G401 (cell line): ENCODE results near the gene FBXL13. TPM values are rescaled to one million over a fixed set of nuclear protein-coding genes. Genes with fewer than 3 reads are reported as not detected.
A peak's percentile ranks its signal among the peaks of the same experiment; 100 is the strongest.
"Not testable (repeated sequence)": the region's sequence is repeated elsewhere in the genome, so short reads cannot be mapped to it uniquely, and the experiment has no call there.

Experiments used
- DNase-seq: peaks from one replicate; pipeline ENCODE4 v3.0.0-alpha.2; 2015; ENCODE audit warnings: low spot score
- in situ Hi-C: cut with HindIII; loops from 2 replicates; pipeline ENCODE4 v1.10.0; 2016; ENCODE audit warnings: low sequenced_read_pairs, mixed read lengths
- total RNA-seq: library from RNA; depleted of rRNA; stranded (reverse); fragments of >200 nt; shearing (Covaris generic); gene quantifications from 2 replicates; pipeline ENCODE4 v1.2.3, GENCODE V29; 2014

Gene FBXL13
- total RNA-seq, 1 experiment from 2014 or later: 4.7 TPM

GRCh38 chr7:102917436-102918353 lies 156.9 kb downstream of the FBXL13 start:
- in situ Hi-C loops: no loop called here

GRCh38 chr7:102916881-102917280 lies 157.7 kb downstream of the FBXL13 start:
- in situ Hi-C loops: no loop called here
- no peak for DNase-seq

More at GRCh38 chr7:102917436-102918353, 156.9 kb downstream of the FBXL13 start:
- DNase-seq: no peak

- in situ Hi-C loops: no loop called here
- no peak for DNase-seq
Measured at GRCh38 chr7:102916426-102916825, 158.2 kb downstream of the FBXL13 start.

GRCh38 chr7:102914585-102914984 lies 160.0 kb downstream of the FBXL13 start:
- in situ Hi-C loops: no loop called here
- no peak for DNase-seq

- no peak for DNase-seq
Measured at GRCh38 chr7:102913826-102914225, 160.8 kb downstream of the FBXL13 start.

GRCh38 chr7:102912742-102913141 lies 161.9 kb downstream of the FBXL13 start, which contains the start of gene LRRC17:
LRRC17 (plus strand) TSS chr7:102913000; CDS start chr7:102933914, 20,914 bp downstream.
- in situ Hi-C loops: no loop called here
- DNase-seq: no peak

More at GRCh38 chr7:102913826-102914225, 160.8 kb downstream of the FBXL13 start:
- in situ Hi-C loops: no loop called here

GRCh38 chr7:102908676-102909075 lies 165.9 kb downstream of the FBXL13 start:
- in situ Hi-C loops: no loop called here
- DNase-seq: no peak

GRCh38 chr7:102903576-102903975 lies 171.0 kb downstream of the FBXL13 start:
- DNase-seq, in situ Hi-C loops: not testable (repeated sequence)

- in situ Hi-C loops, DNase-seq: not testable (repeated sequence)
Measured at GRCh38 chr7:102902052-102902451, 172.5 kb downstream of the FBXL13 start.

- in situ Hi-C loops: no loop called here
- no peak for DNase-seq
Measured at GRCh38 chr7:102898532-102898859, 176.1 kb downstream of the FBXL13 start.

- DNase-seq: no peak
- in situ Hi-C loops: no loop called here
Measured at GRCh38 chr7:102897856-102898531, 176.6 kb downstream of the FBXL13 start.

GRCh38 chr7:102897211-102897631 lies 177.4 kb downstream of the FBXL13 start:
- no peak for DNase-seq
- in situ Hi-C loops: no loop called here

GRCh38 chr7:102896585-102896984 lies 178.0 kb downstream of the FBXL13 start:
- no peak for DNase-seq
- in situ Hi-C loops: no loop called here

- DNase-seq: no peak
- in situ Hi-C loops: no loop called here
Measured at GRCh38 chr7:102895602-102896001, 179.0 kb downstream of the FBXL13 start.

- no peak for DNase-seq
- in situ Hi-C loops: no loop called here
Measured at GRCh38 chr7:102892631-102893278, 181.8 kb downstream of the FBXL13 start.

- DNase-seq: peak; percentile 50
- in situ Hi-C loops: no loop called here
Measured at GRCh38 chr7:102891693-102892261, 182.8 kb downstream of the FBXL13 start.

GRCh38 chr7:102890971-102891692 lies 183.5 kb downstream of the FBXL13 start:
- DNase-seq: no peak
- in situ Hi-C loops: no loop called here

GRCh38 chr7:102890292-102890970 lies 184.2 kb downstream of the FBXL13 start:
- DNase-seq: no peak
- in situ Hi-C loops: no loop called here
